HG03095 (cell line): ENCODE results near the gene KDM4C.
"Not testable (repeated sequence)": the region's sequence is repeated elsewhere in the genome, so short reads cannot be mapped to it uniquely, and the experiment has no call there.

Source experiments
- ATAC-seq: cut with Tn5 transposase; IDR thresholded peaks from one replicate; pipeline ENCODE4 v1.9.1; 2021; ENCODE audit warnings: moderate library complexity; ENCODE audit not compliant: unreplicated experiment

KDM4C gene

GRCh38 chr9:6757456-6758247 is at the start of gene KDM4C:
TSS of gene KDM4C (plus strand) at chr9:6757973. CDS start at chr9:6792989, 35,016 bp downstream.
- ATAC-seq: peak; percentile 81

GRCh38 chr9:6708732-6709131 is 49.0 kb upstream of the KDM4C start:
- ATAC-seq: no peak

GRCh38 chr9:6711403-6711802 is 46.4 kb upstream of the KDM4C start:
- no peak for ATAC-seq

GRCh38 chr9:6712041-6712440 is 45.7 kb upstream of the KDM4C start:
- no peak for ATAC-seq

- ATAC-seq: no peak
These were observed 43.6 kb upstream of the KDM4C start for GRCh38 chr9:6714176-6714575.

GRCh38 chr9:6715153-6715754 is 42.5 kb upstream of the KDM4C start:
- not testable (repeated sequence) for ATAC-seq

GRCh38 chr9:6715755-6716643 is 41.8 kb upstream of the KDM4C start:
- peak; percentile 84 for ATAC-seq

- ATAC-seq: no peak
These were observed 41.0 kb upstream of the KDM4C start for GRCh38 chr9:6716766-6717165.

GRCh38 chr9:6723881-6724420 is 33.8 kb upstream of the KDM4C start:
- ATAC-seq: no peak

- ATAC-seq: no peak
These were observed 24.5 kb upstream of the KDM4C start for GRCh38 chr9:6733257-6733656.

GRCh38 chr9:6733831-6734230 is 23.9 kb upstream of the KDM4C start:
- no peak for ATAC-seq

- no peak for ATAC-seq
These were observed 22.4 kb upstream of the KDM4C start for GRCh38 chr9:6735422-6735821.

GRCh38 chr9:6739218-6739617 is 18.6 kb upstream of the KDM4C start:
- ATAC-seq: no peak

- ATAC-seq: not testable (repeated sequence)
These were observed 8.9 kb upstream of the KDM4C start for GRCh38 chr9:6748861-6749260.

GRCh38 chr9:6754861-6755260 is 2.9 kb upstream of the KDM4C start:
- ATAC-seq: not testable (repeated sequence)

GRCh38 chr9:6757132-6757455 is 679 bp upstream of the KDM4C start:
- ATAC-seq: peak; percentile 19

- ATAC-seq: peak; percentile 12
These were observed 400 bp downstream of the KDM4C start for GRCh38 chr9:6758248-6758497.

GRCh38 chr9:6758498-6759184 is 868 bp downstream of the KDM4C start:
- ATAC-seq: peak; percentile 22

- peak; percentile 4 for ATAC-seq
These were observed 1.6 kb downstream of the KDM4C start for GRCh38 chr9:6759185-6759977.

GRCh38 chr9:6761306-6761705 is 3.5 kb downstream of the KDM4C start:
- ATAC-seq: no peak
